ENCODE data around the gene RAPGEF6.

RAPGEF6 gene

GRCh38 chr5:131563434-131564228 lies 71.4 kb downstream of the RAPGEF6 start:
- no peak overlapping the region for H3K9ac ChIP-seq (ENCODE audit: low read depth in 1 of 2, low read length in 2 of 2)
- H3K4me3 ChIP-seq (ENCODE audit: low read depth in 1 of 2, low read length in 2 of 2) = no peak overlapping the region
- no peak overlapping the region for H3K27ac ChIP-seq (ENCODE audit: low read depth, low read length)
- H3K9me3 ChIP-seq (ENCODE audit: control insufficient read depth in 1 of 2, low read length in 2 of 2) = no peaks in the 10 kb centered on the region
- H3K27me3 ChIP-seq (ENCODE audit: control insufficient read depth in 1 of 2, insufficient read depth in 2 of 2, low read length in 2 of 2) = no peaks in the 10 kb centered on the region
- H3K36me3 ChIP-seq (ENCODE audit: control insufficient read depth in 1 of 2, insufficient read depth in 2 of 2, low read length in 2 of 2) = peaks cover 0 to 3% of the 10 kb centered on the region in 2 donors
- no peaks in the 10 kb centered on the region for H3K4me1 ChIP-seq (ENCODE audit: control insufficient read depth in 1 of 2, insufficient read depth in 2 of 2, low read length in 2 of 2)

DNA sequence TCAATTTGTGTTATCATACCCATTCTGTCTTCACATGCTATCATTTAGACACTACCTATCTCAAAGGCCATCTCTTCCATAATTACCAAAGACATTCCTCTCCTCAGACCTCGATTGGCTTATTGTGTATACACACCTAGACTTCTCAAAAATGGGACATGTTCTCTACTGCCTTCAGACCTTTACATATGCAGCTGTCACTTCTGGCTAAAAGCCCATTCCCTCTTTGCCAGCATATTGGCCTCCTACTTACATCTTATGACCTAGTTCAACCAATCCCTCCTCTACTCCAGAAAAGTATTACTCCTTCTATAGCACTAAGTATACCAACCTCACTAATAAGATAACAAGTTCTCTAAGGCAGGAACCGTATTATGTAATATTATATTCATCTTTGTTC lies 84.4 kb downstream of the RAPGEF6 start:
- H3K4me3 ChIP-seq (ENCODE audit: low read depth in 1 of 2, low read length in 2 of 2) = no peak overlapping the region
- no peak overlapping the region for H3K9ac ChIP-seq (ENCODE audit: low read depth in 1 of 2, low read length in 2 of 2)
- no peak overlapping the region for H3K27ac ChIP-seq (ENCODE audit: low read depth, low read length)
- no peaks in the 10 kb centered on the region for H3K27me3 ChIP-seq (ENCODE audit: control insufficient read depth in 1 of 2, insufficient read depth in 2 of 2, low read length in 2 of 2)
- no peaks in the 10 kb centered on the region for H3K36me3 ChIP-seq (ENCODE audit: control insufficient read depth in 1 of 2, insufficient read depth in 2 of 2, low read length in 2 of 2)
- H3K9me3 ChIP-seq (ENCODE audit: control insufficient read depth in 1 of 2, low read length in 2 of 2) = no peaks in the 10 kb centered on the region
- H3K4me1 ChIP-seq (ENCODE audit: control insufficient read depth in 1 of 2, insufficient read depth in 2 of 2, low read length in 2 of 2) = no peaks in the 10 kb centered on the region

DNA sequence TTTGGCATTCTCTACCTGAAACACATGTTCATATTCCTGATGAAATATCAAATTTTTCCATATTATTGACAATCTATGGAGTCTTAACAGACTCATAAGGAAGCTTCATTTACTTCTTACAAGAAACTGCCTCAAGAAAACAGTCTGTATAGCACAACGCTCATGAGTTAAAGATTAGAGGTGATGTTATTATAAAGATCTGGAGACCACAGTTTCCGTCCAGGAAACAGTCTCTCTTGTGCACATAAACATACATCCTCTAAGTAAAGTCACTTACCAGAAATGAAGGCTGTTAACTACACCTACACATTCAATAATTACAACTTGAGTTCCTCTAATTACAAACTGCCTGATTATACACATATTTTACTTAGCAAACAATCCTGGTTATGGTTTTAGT lies 86.9 kb downstream of the RAPGEF6 start:
- Histone ChIP-seq H3K36me3 (ENCODE audit: control insufficient read depth in 1 of 2, insufficient read depth in 2 of 2, low read length in 2 of 2) (no peaks in the 10 kb centered on the region), H3K4me3 (ENCODE audit: low read depth in 1 of 2, low read length in 2 of 2) (no peak overlapping the region), H3K4me1 (ENCODE audit: control insufficient read depth in 1 of 2, insufficient read depth in 2 of 2, low read length in 2 of 2) (no peaks in the 10 kb centered on the region), H3K27me3 (ENCODE audit: control insufficient read depth in 1 of 2, insufficient read depth in 2 of 2, low read length in 2 of 2) (no peaks in the 10 kb centered on the region), H3K9me3 (ENCODE audit: control insufficient read depth in 1 of 2, low read length in 2 of 2) (no peaks in the 10 kb centered on the region), H3K27ac (ENCODE audit: low read depth, low read length) (no peak overlapping the region), H3K9ac (ENCODE audit: low read depth in 1 of 2, low read length in 2 of 2) (no peak overlapping the region)

GRCh38 chr5:131545845-131546244 lies 89.2 kb downstream of the RAPGEF6 start:
- Histone ChIP-seq H3K9me3 (ENCODE audit: control insufficient read depth in 1 of 2, low read length in 2 of 2) (no peaks in the 10 kb centered on the region), H3K4me1 (ENCODE audit: control insufficient read depth in 1 of 2, insufficient read depth in 2 of 2, low read length in 2 of 2) (no peaks in the 10 kb centered on the region), H3K36me3 (ENCODE audit: control insufficient read depth in 1 of 2, insufficient read depth in 2 of 2, low read length in 2 of 2) (no peaks in the 10 kb centered on the region), H3K27ac (ENCODE audit: low read depth, low read length) (no peak overlapping the region), H3K4me3 (ENCODE audit: low read depth in 1 of 2, low read length in 2 of 2) (no peak overlapping the region), H3K27me3 (ENCODE audit: control insufficient read depth in 1 of 2, insufficient read depth in 2 of 2, low read length in 2 of 2) (no peaks in the 10 kb centered on the region), H3K9ac (ENCODE audit: low read depth in 1 of 2, low read length in 2 of 2) (no peak overlapping the region)

- H3K36me3 ChIP-seq (ENCODE audit: control insufficient read depth in 1 of 2, insufficient read depth in 2 of 2, low read length in 2 of 2) = no peaks in the 10 kb centered on the region
- H3K27ac ChIP-seq (ENCODE audit: low read depth, low read length) = no peak overlapping the region
- H3K4me1 ChIP-seq (ENCODE audit: control insufficient read depth in 1 of 2, insufficient read depth in 2 of 2, low read length in 2 of 2) = no peaks in the 10 kb centered on the region
- H3K4me3 ChIP-seq (ENCODE audit: low read depth in 1 of 2, low read length in 2 of 2) = no peak overlapping the region
- no peaks in the 10 kb centered on the region for H3K27me3 ChIP-seq (ENCODE audit: control insufficient read depth in 1 of 2, insufficient read depth in 2 of 2, low read length in 2 of 2)
- no peaks in the 10 kb centered on the region for H3K9me3 ChIP-seq (ENCODE audit: control insufficient read depth in 1 of 2, low read length in 2 of 2)
- H3K9ac ChIP-seq (ENCODE audit: low read depth in 1 of 2, low read length in 2 of 2) = no peak overlapping the region
These were observed 92.3 kb downstream of the RAPGEF6 start for GRCh38 chr5:131542723-131543122.

DNA sequence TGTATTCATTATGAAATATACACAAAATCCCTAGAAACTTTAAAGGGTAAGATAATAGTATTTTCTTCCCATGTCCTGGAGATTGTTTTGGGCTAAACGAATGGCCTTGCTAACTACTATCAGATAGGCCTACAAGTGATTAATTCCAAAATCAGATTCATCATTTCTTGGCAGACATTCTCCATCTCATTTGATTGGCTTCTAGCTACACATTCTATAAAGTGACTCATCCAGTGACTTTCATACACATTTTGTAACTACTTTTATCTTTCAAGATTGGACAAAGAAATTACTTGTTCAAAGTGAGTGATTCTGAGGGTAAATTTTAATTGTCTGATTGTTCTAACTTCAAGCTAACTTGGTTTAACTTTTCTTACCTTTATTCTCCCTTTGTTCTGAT lies 93.3 kb downstream of the RAPGEF6 start:
- Histone ChIP-seq H3K36me3 (ENCODE audit: control insufficient read depth in 1 of 2, insufficient read depth in 2 of 2, low read length in 2 of 2) (no peaks in the 10 kb centered on the region), H3K27ac (ENCODE audit: low read depth, low read length) (no peak overlapping the region), H3K4me1 (ENCODE audit: control insufficient read depth in 1 of 2, insufficient read depth in 2 of 2, low read length in 2 of 2) (no peaks in the 10 kb centered on the region), H3K9me3 (ENCODE audit: control insufficient read depth in 1 of 2, low read length in 2 of 2) (no peaks in the 10 kb centered on the region), H3K4me3 (ENCODE audit: low read depth in 1 of 2, low read length in 2 of 2) (no peak overlapping the region), H3K9ac (ENCODE audit: low read depth in 1 of 2, low read length in 2 of 2) (no peak overlapping the region), H3K27me3 (ENCODE audit: control insufficient read depth in 1 of 2, insufficient read depth in 2 of 2, low read length in 2 of 2) (no peaks in the 10 kb centered on the region)

GRCh38 chr5:131541071-131541470 lies 94.0 kb downstream of the RAPGEF6 start:
- H3K27me3 ChIP-seq (ENCODE audit: control insufficient read depth in 1 of 2, insufficient read depth in 2 of 2, low read length in 2 of 2) = no peaks in the 10 kb centered on the region
- H3K4me3 ChIP-seq (ENCODE audit: low read depth in 1 of 2, low read length in 2 of 2) = no peak overlapping the region
- H3K36me3 ChIP-seq (ENCODE audit: control insufficient read depth in 1 of 2, insufficient read depth in 2 of 2, low read length in 2 of 2) = no peaks in the 10 kb centered on the region
- H3K27ac ChIP-seq (ENCODE audit: low read depth, low read length) = no peak overlapping the region
- no peak overlapping the region for H3K9ac ChIP-seq (ENCODE audit: low read depth in 1 of 2, low read length in 2 of 2)
- no peaks in the 10 kb centered on the region for H3K4me1 ChIP-seq (ENCODE audit: control insufficient read depth in 1 of 2, insufficient read depth in 2 of 2, low read length in 2 of 2)
- H3K9me3 ChIP-seq (ENCODE audit: control insufficient read depth in 1 of 2, low read length in 2 of 2) = no peaks in the 10 kb centered on the region

GRCh38 chr5:131539251-131539650 lies 95.8 kb downstream of the RAPGEF6 start:
- no peak overlapping the region for H3K27ac ChIP-seq (ENCODE audit: low read depth, low read length)
- no peaks in the 10 kb centered on the region for H3K4me1 ChIP-seq (ENCODE audit: control insufficient read depth in 1 of 2, insufficient read depth in 2 of 2, low read length in 2 of 2)
- H3K9me3 ChIP-seq (ENCODE audit: control insufficient read depth in 1 of 2, low read length in 2 of 2) = no peaks in the 10 kb centered on the region
- H3K36me3 ChIP-seq (ENCODE audit: control insufficient read depth in 1 of 2, insufficient read depth in 2 of 2, low read length in 2 of 2) = no peaks in the 10 kb centered on the region
- H3K27me3 ChIP-seq (ENCODE audit: control insufficient read depth in 1 of 2, insufficient read depth in 2 of 2, low read length in 2 of 2) = no peaks in the 10 kb centered on the region
- no peak overlapping the region for H3K4me3 ChIP-seq (ENCODE audit: low read depth in 1 of 2, low read length in 2 of 2)
- H3K9ac ChIP-seq (ENCODE audit: low read depth in 1 of 2, low read length in 2 of 2) = no peak overlapping the region

DNA sequence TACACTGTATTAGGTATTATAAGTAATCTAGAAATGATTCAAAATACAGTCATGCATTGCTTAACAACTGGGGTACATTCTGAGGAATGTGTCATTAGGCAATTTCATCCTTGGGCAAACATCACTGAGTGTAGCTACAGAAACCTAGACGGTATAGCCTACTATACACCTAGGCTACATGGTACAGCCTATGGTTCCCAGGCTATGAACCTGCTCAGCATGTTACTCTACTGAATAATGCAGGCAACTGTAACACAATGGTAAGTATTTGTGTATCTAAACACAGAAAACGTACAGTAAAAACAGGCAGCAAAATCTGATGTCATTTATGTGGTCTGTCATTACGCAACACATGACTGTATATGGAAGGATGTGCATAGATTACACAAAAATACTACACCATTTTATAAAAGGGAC lies 96.8 kb downstream of the RAPGEF6 start:
- Histone ChIP-seq H3K36me3 (ENCODE audit: control insufficient read depth in 1 of 2, insufficient read depth in 2 of 2, low read length in 2 of 2) (no peaks in the 10 kb centered on the region), H3K27ac (ENCODE audit: low read depth, low read length) (no peak overlapping the region), H3K9ac (ENCODE audit: low read depth in 1 of 2, low read length in 2 of 2) (no peak overlapping the region), H3K9me3 (ENCODE audit: control insufficient read depth in 1 of 2, low read length in 2 of 2) (no peaks in the 10 kb centered on the region), H3K4me3 (ENCODE audit: low read depth in 1 of 2, low read length in 2 of 2) (no peak overlapping the region), H3K27me3 (ENCODE audit: control insufficient read depth in 1 of 2, insufficient read depth in 2 of 2, low read length in 2 of 2) (no peaks in the 10 kb centered on the region), H3K4me1 (ENCODE audit: control insufficient read depth in 1 of 2, insufficient read depth in 2 of 2, low read length in 2 of 2) (no peaks in the 10 kb centered on the region)

- no peaks in the 10 kb centered on the region for H3K27me3 ChIP-seq (ENCODE audit: control insufficient read depth in 1 of 2, insufficient read depth in 2 of 2, low read length in 2 of 2)
- no peak overlapping the region for H3K27ac ChIP-seq (ENCODE audit: low read depth, low read length)
- H3K9ac ChIP-seq (ENCODE audit: low read depth in 1 of 2, low read length in 2 of 2) = no peak overlapping the region
- no peak overlapping the region for H3K4me3 ChIP-seq (ENCODE audit: low read depth in 1 of 2, low read length in 2 of 2)
- H3K4me1 ChIP-seq (ENCODE audit: control insufficient read depth in 1 of 2, insufficient read depth in 2 of 2, low read length in 2 of 2) = no peaks in the 10 kb centered on the region
- no peaks in the 10 kb centered on the region for H3K36me3 ChIP-seq (ENCODE audit: control insufficient read depth in 1 of 2, insufficient read depth in 2 of 2, low read length in 2 of 2)
- H3K9me3 ChIP-seq (ENCODE audit: control insufficient read depth in 1 of 2, low read length in 2 of 2) = no peaks in the 10 kb centered on the region
These were observed 98.1 kb downstream of the RAPGEF6 start for GRCh38 chr5:131536850-131537448.
